Fibroblast of pulmonary artery (primary cell): ENCODE data around the gene C5.

ENCODE experiments used
- DNase-seq: peaks from one replicate; pipeline ENCODE4 v3.0.0-alpha.2; 2010; ENCODE audit warnings: low read depth
- H3K4me3 ChIP-seq: replicated peaks from 2 replicates; pipeline ENCODE4 v1.5.1; 2011; ENCODE audit warnings: low read depth, mild to moderate bottlenecking, control low read depth, low read length, moderate library complexity
- CTCF ChIP-seq: IDR thresholded peaks from 2 replicates; pipeline ENCODE4 v1.5.1; 2011; ENCODE audit warnings: mild to moderate bottlenecking, control low read depth, low read length, inconsistent platforms; ENCODE audit errors: missing control alignments

C5 gene

DNA sequence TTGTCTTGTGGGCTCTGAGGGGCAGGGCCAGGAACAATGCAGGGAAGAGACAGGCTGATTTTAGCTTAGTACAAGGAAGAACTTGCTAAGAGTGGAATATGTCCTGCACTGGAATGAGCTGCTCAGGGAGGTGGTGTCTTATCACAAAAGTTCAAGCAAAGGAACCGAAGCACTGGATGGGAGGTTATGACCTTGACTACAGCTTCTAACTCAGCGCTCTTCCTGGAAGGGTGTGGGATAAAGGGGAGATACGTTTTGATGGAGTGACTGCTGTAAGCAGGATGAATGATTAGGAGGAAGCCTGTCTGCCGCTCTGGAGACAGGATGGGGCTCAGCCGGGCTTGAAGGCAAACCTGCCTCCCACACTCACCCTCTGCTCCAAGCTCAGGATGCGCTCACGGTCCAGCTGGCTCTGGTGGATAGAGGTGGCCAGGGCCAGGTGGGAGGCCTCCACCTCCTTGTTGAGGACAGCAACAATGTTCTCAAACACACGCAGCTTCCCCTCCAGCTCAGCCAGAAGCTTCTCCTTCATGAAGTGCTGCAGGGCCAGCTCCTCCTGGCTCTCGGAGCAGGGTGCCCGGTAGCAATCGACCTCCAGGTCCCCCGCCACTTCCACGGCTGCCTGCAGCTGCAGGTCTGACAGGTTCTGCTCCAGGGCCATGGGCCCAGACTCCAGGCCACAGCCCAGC lies 137.0 kb downstream of the C5 start:
- H3K4me3 ChIP-seq: no peak overlapping the region
- TF ChIP-seq CTCF: no peak

DNA sequence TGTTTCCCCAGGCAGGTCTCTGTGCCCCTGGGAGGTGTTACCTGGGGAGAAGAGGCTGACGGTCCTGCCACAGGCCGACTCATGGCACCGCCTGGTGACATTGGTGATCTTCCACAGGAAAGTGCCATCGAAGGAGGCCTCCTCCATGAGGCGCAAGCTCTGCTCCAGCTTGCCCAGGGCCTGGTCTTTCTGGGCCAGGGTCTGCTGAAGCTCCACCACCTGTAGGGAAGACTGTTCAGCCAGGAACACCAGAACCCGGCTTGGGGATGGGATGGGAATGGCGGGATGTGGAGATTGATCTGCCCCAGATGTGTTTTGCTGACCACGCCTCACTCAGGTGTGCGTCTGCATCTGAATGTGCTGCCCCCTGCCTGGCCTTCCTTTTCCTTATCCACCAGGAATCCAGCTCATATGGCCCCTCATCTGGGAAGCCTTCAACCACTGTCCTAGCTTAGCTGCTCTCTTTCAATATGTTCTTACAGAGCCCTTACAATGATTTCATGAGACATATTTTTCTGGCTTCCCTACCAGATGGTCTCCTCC lies 138.7 kb downstream of the C5 start:
- no peak for DNase-seq
- TF ChIP-seq CTCF: no peak
- H3K4me3 ChIP-seq: no peak overlapping the region

More for the DNA sequence above, 137.0 kb downstream of the C5 start:
- no peak for DNase-seq

GRCh38 chr9:120910643-120911042 lies 139.4 kb downstream of the C5 start:
- no peak for TF ChIP-seq CTCF
- H3K4me3 ChIP-seq: no peak overlapping the region
- no peak for DNase-seq

DNA sequence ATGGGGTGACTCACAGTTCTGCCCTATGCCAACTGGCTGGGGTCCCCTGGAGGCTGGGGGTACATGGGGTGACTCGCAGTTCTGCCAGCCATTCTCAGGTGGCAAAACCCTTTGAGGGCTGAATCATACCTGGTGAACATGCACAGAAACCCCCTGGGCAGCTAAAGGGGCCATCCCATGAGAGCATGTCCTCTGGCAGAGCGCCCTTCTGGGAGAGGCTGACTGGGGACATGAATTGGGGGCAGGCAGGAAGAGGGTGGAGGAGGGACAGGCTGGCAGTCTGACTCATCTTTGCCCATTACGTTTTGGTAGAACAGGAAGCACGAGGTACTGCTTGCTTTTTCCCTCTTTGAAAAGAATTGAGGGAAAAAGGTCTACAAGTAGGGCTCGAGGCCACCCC lies 140.2 kb downstream of the C5 start:
- no peak for DNase-seq
- no peak overlapping the region for H3K4me3 ChIP-seq

DNA sequence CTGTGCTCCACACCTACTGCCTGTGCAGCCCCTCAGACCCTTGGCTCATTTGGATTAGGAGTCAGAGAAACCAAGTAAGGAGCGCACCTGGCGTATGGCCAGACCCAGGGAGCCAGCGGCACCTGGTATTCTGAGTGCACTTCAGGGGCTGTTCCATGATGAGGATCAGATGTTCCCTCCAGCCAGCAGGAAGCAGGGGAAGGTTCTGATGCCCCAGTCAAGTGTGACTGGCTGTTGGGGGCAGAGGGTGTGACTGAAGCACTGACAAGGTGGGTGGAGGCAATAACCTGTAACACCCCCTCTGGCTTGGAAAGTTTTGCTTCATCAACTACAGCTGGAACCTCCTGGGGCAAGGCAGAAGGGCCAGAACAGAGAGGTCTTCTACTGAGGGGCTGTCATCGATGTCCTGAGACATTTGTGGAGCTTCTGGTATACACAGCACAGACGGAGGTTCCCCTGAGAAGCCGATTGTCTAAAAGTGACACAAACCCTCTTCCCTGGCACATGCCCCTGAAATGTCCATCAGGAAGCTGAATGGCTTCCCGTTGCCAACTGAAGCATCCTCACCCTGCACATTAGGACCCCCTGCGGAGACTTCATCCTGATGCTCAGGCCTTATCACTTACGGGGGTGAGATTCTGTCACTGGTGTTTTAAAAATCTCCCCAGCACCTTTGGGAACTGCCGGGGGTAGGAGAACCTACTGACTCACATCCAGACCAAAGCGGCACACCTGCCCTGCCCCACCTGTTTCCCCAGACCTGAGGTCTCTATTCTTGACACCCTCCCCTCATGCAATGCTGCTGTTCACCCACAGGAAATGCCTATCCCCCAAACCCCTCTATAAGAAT lies 144.5 kb downstream of the C5 start:
- no peak for TF ChIP-seq CTCF
- no peak for DNase-seq

More for the DNA sequence above, 140.2 kb downstream of the C5 start:
- no peak for TF ChIP-seq CTCF

DNA sequence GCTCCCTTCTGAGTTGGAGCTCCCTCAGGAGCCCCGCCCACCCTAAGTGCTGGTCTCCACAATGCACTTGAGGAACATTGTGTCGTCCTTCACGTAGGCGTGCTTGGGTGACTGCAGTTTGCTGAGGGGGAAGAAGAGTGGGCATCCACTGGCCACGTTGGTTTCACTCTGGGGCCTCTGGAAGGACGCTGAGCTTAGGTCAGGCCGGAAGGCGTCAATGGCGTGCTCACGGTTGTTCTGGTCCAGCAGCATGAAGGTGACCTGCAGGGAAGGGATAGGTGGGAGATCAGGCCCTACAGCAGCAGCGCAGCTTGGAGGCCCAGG lies 145.1 kb downstream of the C5 start:
- DNase-seq: no peak
- no peak for TF ChIP-seq CTCF
- H3K4me3 ChIP-seq: no peak overlapping the region

More for the DNA sequence above, 144.5 kb downstream of the C5 start:
- no peak overlapping the region for H3K4me3 ChIP-seq
